Activated CD8-positive, alpha-beta memory T cell treated with anti-CD3 and anti-CD28 coated beads for 48 hours (primary cell): ENCODE results near the gene DENND2D.

Experiments
- DNase-seq, 3 experiments: peaks; one replicate each; pipeline ENCODE4 v3.0.0-alpha.2; 2020; ENCODE audit warnings: low read depth in 2 of 3, low spot score in 2 of 3

The DENND2D gene

DNA sequence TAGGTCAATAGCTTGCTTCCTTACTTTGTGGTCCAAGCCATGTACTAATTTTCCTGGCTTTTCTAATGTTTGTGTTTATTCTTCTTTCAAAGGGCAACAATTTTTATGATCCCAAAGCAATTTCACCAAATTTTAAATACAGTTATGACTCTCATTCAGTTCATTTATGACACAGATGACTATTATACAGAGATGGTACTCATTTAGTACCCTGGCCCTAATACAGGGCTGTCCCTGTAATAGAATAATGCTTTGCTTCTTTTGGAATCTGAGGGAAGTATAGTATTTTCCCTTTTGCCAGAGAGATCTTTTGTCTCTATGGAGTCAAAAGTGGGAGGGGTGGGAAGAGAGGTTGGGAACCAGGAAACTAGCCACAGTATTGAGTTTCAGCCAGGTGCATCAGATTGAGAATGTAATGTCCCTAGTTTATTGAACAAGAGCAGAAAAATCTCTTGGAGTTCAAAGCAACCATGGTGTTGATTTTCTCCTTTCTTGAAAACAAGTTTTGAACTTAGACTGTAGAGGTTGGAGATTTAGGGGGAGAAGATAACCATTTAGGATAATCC is 20.4 kb downstream of the DENND2D start:
- no peak for DNase-seq

GRCh38 chr1:111176678-111177077 is 23.8 kb downstream of the DENND2D start:
- DNase-seq, result no peak

- no peak for DNase-seq
Measured at GRCh38 chr1:111175349-111175748, 25.1 kb downstream of the DENND2D start.

- DNase-seq, result no peak
Measured at GRCh38 chr1:111174070-111174469, 26.4 kb downstream of the DENND2D start.

DNA sequence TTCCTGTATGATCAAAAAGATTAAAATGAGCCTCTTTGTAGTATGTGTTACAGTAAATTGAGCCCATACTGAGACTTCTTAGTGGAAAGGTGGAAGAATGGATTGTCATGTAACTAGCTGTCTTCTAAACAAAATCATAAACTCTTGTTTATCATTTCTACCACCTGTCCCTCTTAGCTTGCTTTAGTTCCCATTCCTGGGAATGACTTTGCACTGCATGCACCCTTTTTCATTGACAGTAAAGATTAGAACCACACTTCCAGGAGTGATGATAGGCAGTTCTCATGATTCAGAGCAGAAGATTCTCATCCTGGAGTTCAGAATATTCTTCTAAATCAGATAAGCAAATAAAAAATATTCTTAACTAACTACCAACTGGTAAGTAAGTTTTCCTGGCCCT is 28.0 kb downstream of the DENND2D start:
- no peak for DNase-seq

DNA sequence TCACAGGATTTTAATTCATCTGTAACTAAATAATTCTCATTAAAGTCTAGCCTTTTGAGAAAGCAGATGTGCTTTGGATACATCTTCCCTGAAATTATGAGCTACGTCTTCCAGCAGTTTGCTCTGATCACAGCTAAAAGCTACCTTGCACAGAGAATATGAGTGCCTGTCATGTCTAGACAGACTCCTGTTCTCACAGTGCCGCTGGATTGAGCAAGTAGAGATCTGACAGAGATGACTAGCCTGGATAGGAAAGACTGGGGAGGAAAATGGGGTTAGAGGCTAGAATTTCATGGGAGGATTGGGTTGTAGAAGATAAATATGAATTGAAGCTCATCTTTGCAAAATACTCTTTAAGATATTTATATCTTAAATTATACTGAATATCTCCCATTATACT is 36.3 kb downstream of the DENND2D start:
- no peak for DNase-seq

DNA sequence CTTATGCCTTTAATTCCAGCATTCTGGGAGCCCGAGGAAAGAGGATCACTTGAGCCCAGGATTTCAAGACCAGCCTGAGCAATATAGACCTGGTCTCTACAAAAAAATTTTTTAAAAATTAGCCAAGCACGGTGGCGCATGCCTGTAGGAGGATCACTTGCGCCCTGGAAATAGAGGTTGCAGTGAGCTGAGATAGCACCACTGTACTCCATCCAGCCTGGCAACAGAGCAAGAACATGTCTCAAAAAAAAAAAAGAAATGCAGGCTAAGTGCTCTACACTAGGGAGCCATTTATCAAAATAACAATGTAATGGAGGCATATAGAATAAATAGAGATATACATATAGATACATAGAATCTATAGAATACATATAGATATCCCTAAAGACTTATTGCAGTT is 37.1 kb downstream of the DENND2D start:
- DNase-seq, result no peak

- no peak for DNase-seq
Measured at GRCh38 chr1:111162488-111162880, 38.0 kb downstream of the DENND2D start.

GRCh38 chr1:111161843-111162487 is 38.5 kb downstream of the DENND2D start:
- DNase-seq, result no peak

DNA sequence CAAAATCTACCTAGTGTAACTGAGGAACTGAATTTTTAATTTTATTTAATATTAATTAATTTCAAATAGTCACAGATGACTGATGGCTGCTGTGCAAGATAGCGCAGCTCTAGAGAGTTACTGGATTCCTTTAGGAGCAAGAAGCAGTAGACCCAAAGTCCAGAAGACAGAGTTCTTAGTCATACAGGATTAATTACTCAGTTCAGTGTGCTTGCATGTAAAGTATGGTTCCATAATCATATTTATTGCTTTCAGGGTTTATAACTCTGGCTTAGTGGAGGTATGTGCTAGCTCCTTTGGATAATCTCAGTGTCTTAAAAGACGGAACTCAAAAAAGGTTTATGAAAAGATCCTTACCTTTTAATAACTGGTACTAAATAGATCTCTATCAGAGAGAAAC is 43.0 kb downstream of the DENND2D start:
- DNase-seq, result no peak

- DNase-seq, result no peak
Measured at GRCh38 chr1:111154021-111154999, 46.1 kb downstream of the DENND2D start.

- DNase-seq, result no peak
Measured at GRCh38 chr1:111151838-111152237, 48.6 kb downstream of the DENND2D start.

DNA sequence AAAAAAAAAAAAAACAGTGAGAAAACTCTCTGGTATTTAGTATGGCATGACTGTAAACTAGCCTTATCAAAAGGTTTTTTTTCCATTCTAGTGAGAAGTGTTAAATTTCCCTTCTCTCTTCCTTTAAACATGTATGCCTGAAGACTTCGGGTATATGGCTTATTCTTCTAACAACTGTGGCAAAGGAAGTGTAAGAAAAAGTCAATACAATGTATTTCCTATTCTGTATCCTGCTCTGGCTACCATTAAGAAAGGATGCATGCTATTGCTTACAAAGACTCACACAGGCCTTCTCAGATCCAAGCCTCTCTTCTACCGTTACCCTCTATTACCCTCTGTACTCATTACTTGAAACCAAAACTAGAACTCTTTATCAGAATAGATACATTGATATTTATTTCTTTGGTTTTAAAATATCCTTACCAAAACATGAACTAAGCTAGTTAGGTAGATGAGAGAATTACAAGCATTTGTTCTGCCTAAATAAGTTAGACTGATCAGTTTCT is 52.0 kb downstream of the DENND2D start:
- DNase-seq, result no peak

DNA sequence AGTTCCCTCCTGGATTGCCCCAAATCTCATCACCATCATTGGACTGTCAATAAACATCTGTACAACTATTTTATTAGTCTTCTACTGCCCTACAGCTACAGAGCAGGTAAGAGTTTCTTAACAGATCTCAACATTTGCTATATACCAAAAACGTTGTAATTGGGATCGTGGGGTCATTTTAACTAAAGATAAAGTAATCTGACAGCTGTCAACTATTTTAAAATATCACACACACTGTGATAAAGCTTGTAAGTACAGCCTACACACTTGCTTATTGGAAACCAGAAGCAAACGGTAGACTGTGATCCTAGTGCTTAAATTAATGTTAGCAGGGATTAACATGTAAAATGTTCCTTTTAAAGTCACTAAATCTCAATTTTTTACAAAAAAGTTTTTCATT is 52.5 kb downstream of the DENND2D start:
- DNase-seq, result no peak

- DNase-seq, result no peak
Measured at GRCh38 chr1:111145963-111146768, 54.3 kb downstream of the DENND2D start.

DNA sequence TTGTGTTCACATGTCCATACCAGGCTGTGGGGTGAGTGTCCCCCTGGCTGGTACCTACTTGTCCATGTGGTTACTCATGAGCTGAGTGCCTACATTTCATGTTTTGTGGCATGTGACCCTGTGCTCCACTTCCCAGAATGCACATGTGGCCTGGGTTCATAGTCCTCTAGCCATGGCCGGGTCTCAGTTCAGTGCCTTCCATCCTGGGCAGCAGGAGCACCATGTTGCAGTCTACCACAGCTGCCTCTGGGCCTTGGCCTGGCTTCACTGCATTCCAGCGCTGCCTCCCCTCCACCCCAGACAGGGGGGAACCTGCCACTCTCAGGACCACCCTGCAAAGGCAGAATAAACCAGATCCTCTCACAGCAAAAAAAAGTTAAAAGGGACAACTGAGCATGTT is 54.9 kb downstream of the DENND2D start:
- no peak for DNase-seq

DNA sequence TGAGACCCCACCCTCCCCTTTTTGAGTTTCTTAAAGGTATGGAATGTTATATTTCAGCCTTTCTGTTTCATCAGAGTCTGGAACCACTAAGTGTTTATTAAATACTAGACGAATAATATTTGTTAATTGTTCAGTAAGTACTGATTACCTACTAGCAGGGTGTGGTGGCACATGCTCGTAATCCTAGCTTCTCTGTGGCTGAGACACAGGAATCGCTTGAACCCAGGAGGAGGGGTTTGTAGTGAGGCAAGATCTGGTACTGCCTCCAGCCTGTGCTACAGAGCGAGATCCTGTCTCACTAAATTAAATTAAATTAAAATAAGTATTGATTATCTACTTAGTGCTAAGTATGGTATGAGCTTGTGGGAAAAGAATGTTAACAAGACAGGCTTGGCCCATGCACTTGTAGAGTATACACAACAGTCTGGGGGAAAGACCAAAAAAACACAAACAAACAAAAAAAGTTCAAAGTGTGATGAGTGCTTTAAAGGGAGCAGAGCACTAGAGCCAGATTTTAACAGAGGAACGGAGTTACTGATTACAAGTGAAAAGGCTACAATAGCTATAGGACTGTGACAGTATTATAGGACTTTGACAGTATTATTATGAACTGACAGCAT is 58.0 kb downstream of the DENND2D start:
- no peak for DNase-seq

GRCh38 chr1:111141245-111142220 is 58.9 kb downstream of the DENND2D start:
- DNase-seq, result no peak

DNA sequence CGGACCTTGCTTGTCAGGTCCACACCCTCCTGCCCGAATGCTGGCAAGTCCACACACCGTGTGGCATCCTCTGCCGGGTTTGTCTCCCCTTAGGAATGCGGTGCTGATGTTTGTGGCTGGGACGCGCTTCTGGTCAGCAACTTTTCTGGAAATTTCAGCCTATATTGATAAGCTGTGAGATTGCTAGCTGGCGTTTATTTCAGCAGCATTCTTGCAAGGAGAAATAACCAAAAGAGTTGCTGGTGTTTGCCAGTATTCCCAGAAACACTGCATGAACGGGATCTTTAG is 59.8 kb downstream of the DENND2D start:
- no peak for DNase-seq
